HepG2 (cell line): ENCODE data around the gene SLC4A7. TPM values are rescaled to one million over a fixed set of nuclear protein-coding genes. Genes with fewer than 3 reads are reported as not detected.

Experiments used
- ATRX ChIP-seq: sonication (generic); formaldehyde crosslinking; IDR thresholded peaks from 2 replicates; pipeline ENCODE4 v1.4.0; 2020; ENCODE audit warnings: missing genetic modification reagents, borderline replicate concordance
- CEBPG ChIP-seq: IDR thresholded peaks from 2 replicates; pipeline ENCODE4 v1.6.1; 2016
- CENPT ChIP-seq: sonication (generic); formaldehyde crosslinking; IDR thresholded peaks from 2 replicates; pipeline ENCODE4 v1.8.0; 2022; ENCODE audit warnings: low read depth, mild to moderate bottlenecking, moderate library complexity, missing genetic modification reagents
- FOXP1 ChIP-seq, 2 experiments: fragments of 450-650 bp in 1 of 2; IDR thresholded peaks; 2 replicates each; pipeline ENCODE4 v1.6.1; 2017 to 2018; ENCODE audit warnings: antibody characterized with exemption in 1 of 2
- MIXL1 ChIP-seq: IDR thresholded peaks from 2 replicates; pipeline ENCODE4 v1.6.1; 2016
- MTA1 ChIP-seq: sonication (generic); formaldehyde crosslinking; IDR thresholded peaks from 2 replicates; pipeline ENCODE4 v1.4.0; 2020; ENCODE audit warnings: missing genetic modification reagents, mild to moderate bottlenecking, borderline replicate concordance
- NR2F6 ChIP-seq, 2 experiments: IDR thresholded peaks; 2 replicates each; pipeline ENCODE4 v1.6.1; 2016; ENCODE audit warnings: antibody characterized with exemption in 1 of 2, mild to moderate bottlenecking in 1 of 2
- PHF5A ChIP-seq: IDR thresholded peaks from one replicate; pipeline ENCODE4 v1.6.1; 2018; ENCODE audit warnings: low read depth, missing genetic modification reagents; ENCODE audit not compliant: unreplicated experiment
- SMC3 ChIP-seq: IDR thresholded peaks from 2 replicates; pipeline ENCODE4 v1.6.1; 2011; ENCODE audit warnings: low read length, improper control_type of control experiment
- TBX3 ChIP-seq: fragments of 450-650 bp; IDR thresholded peaks from 2 replicates; pipeline ENCODE4 v1.6.1; 2017; ENCODE audit warnings: antibody characterized with exemption, mild to moderate bottlenecking, inconsistent platforms, borderline replicate concordance
- ZHX2 ChIP-seq, 2 experiments: sonication (generic) in 1 of 2; formaldehyde crosslinking in 1 of 2; IDR thresholded peaks; 2 replicates each; pipeline versions ENCODE4 v1.6.1 to v1.9.0; 2014 to 2022; ENCODE audit warnings: antibody characterized with exemption in 1 of 2, borderline replicate concordance in 1 of 2, inconsistent platforms in 1 of 2, low read depth in 1 of 2, missing genetic modification reagents in 1 of 2
- ZNF225 ChIP-seq: sonication (generic); formaldehyde crosslinking; IDR thresholded peaks from 2 replicates; pipeline ENCODE4 v1.4.0; 2020; ENCODE audit warnings: mild to moderate bottlenecking, missing genetic modification reagents
- ZNF75D ChIP-seq: sonication (generic); formaldehyde crosslinking; IDR thresholded peaks from 2 replicates; pipeline ENCODE4 v1.8.1; 2023; ENCODE audit warnings: missing genetic modification reagents, mild to moderate bottlenecking, borderline replicate concordance
- ZNF800 ChIP-seq: sonication (generic); formaldehyde crosslinking; IDR thresholded peaks from 2 replicates; pipeline ENCODE4 v1.4.0; 2020; ENCODE audit warnings: missing genetic modification reagents
- polyA plus RNA-seq, 8 experiments: library from polyadenylated mRNA; depleted of rRNA in 3 of 8; stranded (reverse) in 7 of 8; unstranded in 1 of 8; fragments of >200 nt; fragmentation: Illumina TruSeq in 4 of 8; extraction: Trizol in 4 of 8; gene quantifications; 2 replicates each; pipeline versions ENCODE4 v1.2.1 to v1.2.3, GENCODE V29; 2011 to 2016; ENCODE audit warnings: low read depth in 4 of 8, missing spikeins in 1 of 8, mixed read lengths in 1 of 8; ENCODE audit not compliant: insufficient read depth in 1 of 8
- total RNA-seq, 5 experiments: library from RNA; depleted of rRNA; stranded (reverse); fragments of >200 nt; fragmentation: Illumina TruSeq; extraction: Trizol; gene quantifications; 2 replicates each; pipeline ENCODE4 v1.2.3, GENCODE V29; 2016; ENCODE audit warnings: low read depth in 1 of 5
- TF ChIP-seq, protein P1 (sequence below): sonication (generic); formaldehyde crosslinking; IDR thresholded peaks from 2 replicates; pipeline ENCODE4 v1.5.0; 2020; ENCODE audit warnings: missing genetic modification reagents, mild to moderate bottlenecking, borderline replicate concordance
- TF ChIP-seq, protein P2 (sequence below): sonication (generic); formaldehyde crosslinking; IDR thresholded peaks from 2 replicates; pipeline ENCODE4 v1.4.0; 2020; ENCODE audit warnings: missing genetic modification reagents
- TF ChIP-seq, protein P3 (sequence below): sonication (generic); formaldehyde crosslinking; conservative IDR thresholded peaks from 2 replicates; pipeline ENCODE4 v1.8.0; 2022; ENCODE audit warnings: low read depth, missing genetic modification reagents

The SLC4A7 gene
- total and polyA plus RNA-seq, 2 of the 13 experiments (the other 11 are each of a cell fraction or from before 2014, with no cell fraction given): 16.4 to 43.8 TPM

DNA sequence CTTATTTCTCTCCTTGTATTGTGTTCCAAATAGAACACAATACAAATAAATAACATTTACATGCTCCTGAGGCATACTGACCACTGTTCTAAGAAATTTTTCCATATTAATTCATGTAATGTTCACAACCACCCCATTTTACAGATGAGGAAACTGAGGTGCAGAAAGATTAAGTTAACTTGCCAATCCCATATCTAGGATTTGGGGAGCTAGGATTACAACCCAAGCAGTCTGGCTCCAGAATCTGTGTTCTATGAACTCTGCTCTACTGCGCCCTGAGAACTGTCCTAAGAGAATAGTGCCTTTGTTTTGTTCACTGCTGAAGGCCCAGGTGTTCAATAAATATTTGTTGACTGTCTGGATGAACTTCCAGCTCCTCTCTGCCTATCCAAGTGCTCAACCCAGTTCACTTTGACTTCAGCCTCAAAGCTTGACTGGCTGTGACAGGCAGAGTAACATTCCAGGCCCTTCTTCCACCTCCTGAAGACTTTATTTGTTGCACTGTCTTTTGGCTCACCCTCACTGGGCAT is 118.1 kb downstream of the SLC4A7 start (continued):
- TF ChIP-seq ZHX2 (IDR thresholded peaks at IDR 0.05; ENCODE audit: low read depth): no peak
- no peak for TF ChIP-seq ZHX2 (CRISPR knock-in tag; IDR thresholded peaks at IDR 0.05; ENCODE audit: borderline replicate concordance)
- no peak; the same call in 1 of the 2 replicates for TF ChIP-seq CEBPG (CRISPR knock-in tag)
- TF ChIP-seq CENPT (CRISPR knock-in tag): no peak
- TF ChIP-seq, protein P1, sequence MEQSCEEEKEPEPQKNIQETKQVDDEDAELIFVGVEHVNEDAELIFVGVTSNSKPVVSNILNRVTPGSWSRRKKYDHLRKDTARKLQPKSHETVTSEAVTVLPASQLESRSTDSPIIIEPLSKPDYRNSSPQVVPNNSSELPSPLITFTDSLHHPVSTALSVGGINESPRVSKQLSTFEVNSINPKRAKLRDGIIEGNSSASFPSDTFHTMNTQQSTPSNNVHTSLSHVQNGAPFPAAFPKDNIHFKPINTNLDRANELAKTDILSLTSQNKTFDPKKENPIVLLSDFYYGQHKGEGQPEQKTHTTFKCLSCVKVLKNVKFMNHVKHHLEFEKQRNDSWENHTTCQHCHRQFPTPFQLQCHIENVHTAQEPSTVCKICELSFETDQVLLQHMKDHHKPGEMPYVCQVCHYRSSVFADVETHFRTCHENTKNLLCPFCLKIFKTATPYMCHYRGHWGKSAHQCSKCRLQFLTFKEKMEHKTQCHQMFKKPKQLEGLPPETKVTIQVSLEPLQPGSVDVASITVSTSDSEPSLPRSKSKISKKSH (CRISPR knock-in tag): no peak
- TF ChIP-seq ATRX: no peak
- TF ChIP-seq SMC3: no peak
- 0 out of 2 replicates have a peak, but pooled peaks have one; percentile 6 for TF ChIP-seq FOXP1 (IDR thresholded peaks at IDR 0.05)
- peak; percentile 62; the same call in 1 of the 2 replicates for TF ChIP-seq FOXP1 (CRISPR knock-in tag; IDR thresholded peaks at IDR 0.05)
- TF ChIP-seq ZNF75D (CRISPR knock-in tag): no peak
- TF ChIP-seq ZNF800 (CRISPR knock-in tag): no peak
- peak; percentile 73 for TF ChIP-seq MIXL1 (CRISPR knock-in tag)
- TF ChIP-seq, protein P2, sequence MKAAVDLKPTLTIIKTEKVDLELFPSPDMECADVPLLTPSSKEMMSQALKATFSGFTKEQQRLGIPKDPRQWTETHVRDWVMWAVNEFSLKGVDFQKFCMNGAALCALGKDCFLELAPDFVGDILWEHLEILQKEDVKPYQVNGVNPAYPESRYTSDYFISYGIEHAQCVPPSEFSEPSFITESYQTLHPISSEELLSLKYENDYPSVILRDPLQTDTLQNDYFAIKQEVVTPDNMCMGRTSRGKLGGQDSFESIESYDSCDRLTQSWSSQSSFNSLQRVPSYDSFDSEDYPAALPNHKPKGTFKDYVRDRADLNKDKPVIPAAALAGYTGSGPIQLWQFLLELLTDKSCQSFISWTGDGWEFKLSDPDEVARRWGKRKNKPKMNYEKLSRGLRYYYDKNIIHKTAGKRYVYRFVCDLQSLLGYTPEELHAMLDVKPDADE (CRISPR knock-in tag): no peak
- TF ChIP-seq TBX3: no peak
- peak; percentile 59 for TF ChIP-seq PHF5A (CRISPR knock-in tag)
- TF ChIP-seq, protein P3, sequence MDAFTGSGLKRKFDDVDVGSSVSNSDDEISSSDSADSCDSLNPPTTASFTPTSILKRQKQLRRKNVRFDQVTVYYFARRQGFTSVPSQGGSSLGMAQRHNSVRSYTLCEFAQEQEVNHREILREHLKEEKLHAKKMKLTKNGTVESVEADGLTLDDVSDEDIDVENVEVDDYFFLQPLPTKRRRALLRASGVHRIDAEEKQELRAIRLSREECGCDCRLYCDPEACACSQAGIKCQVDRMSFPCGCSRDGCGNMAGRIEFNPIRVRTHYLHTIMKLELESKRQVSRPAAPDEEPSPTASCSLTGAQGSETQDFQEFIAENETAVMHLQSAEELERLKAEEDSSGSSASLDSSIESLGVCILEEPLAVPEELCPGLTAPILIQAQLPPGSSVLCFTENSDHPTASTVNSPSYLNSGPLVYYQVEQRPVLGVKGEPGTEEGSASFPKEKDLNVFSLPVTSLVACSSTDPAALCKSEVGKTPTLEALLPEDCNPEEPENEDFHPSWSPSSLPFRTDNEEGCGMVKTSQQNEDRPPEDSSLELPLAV (CRISPR knock-in tag): no peak
- TF ChIP-seq NR2F6 (IDR thresholded peaks at IDR 0.05): no peak
- 0 out of 2 replicates have a peak, but pooled peaks have one; percentile 21 for TF ChIP-seq NR2F6 (CRISPR knock-in tag; IDR thresholded peaks at IDR 0.05)
- no peak for TF ChIP-seq ZNF225 (CRISPR knock-in tag)
- TF ChIP-seq MTA1 (CRISPR knock-in tag): no peak
